ENCODE results near the gene SCD5.

SCD5 gene

GRCh38 chr4:82624819-82625218 is 173.8 kb downstream of the SCD5 start:
- H3K27ac ChIP-seq = no peak overlapping the region
- TF ChIP-seq CTCF (IDR thresholded peaks at IDR 0.05) = no peak
- no peak for TF ChIP-seq ZFX (IDR thresholded peaks at IDR 0.05; ENCODE audit: borderline replicate concordance)

GRCh38 chr4:82623121-82623683 is 175.4 kb downstream of the SCD5 start:
- TF ChIP-seq ZFX (IDR thresholded peaks at IDR 0.05; ENCODE audit: borderline replicate concordance) (no peak), CTCF (IDR thresholded peaks at IDR 0.05) (no peak)
- H3K27ac ChIP-seq = no peak overlapping the region

- H3K27ac ChIP-seq = no peak overlapping the region
- no peak for TF ChIP-seq CTCF (IDR thresholded peaks at IDR 0.05)
- no peak for TF ChIP-seq ZFX (IDR thresholded peaks at IDR 0.05; ENCODE audit: borderline replicate concordance)
These were observed 177.3 kb downstream of the SCD5 start for GRCh38 chr4:82621251-82621650.

GRCh38 chr4:82620126-82620735 is 178.4 kb downstream of the SCD5 start:
- TF ChIP-seq CTCF (IDR thresholded peaks at IDR 0.05) (no peak), ZFX (IDR thresholded peaks at IDR 0.05; ENCODE audit: borderline replicate concordance) (no peak)
- no peak overlapping the region for H3K27ac ChIP-seq

GRCh38 chr4:82618103-82618720 is 180.4 kb downstream of the SCD5 start:
- no peak for TF ChIP-seq ZFX (IDR thresholded peaks at IDR 0.05; ENCODE audit: borderline replicate concordance)
- TF ChIP-seq CTCF (IDR thresholded peaks at IDR 0.05) = no peak
- no peak overlapping the region for H3K27ac ChIP-seq

GRCh38 chr4:82614838-82615449 is 183.7 kb downstream of the SCD5 start:
- no peak overlapping the region for H3K27ac ChIP-seq
- TF ChIP-seq ZFX (IDR thresholded peaks at IDR 0.05; ENCODE audit: borderline replicate concordance) (no peak), CTCF (IDR thresholded peaks at IDR 0.05) (no peak)

GRCh38 chr4:82613121-82613520 is 185.5 kb downstream of the SCD5 start:
- H3K27ac ChIP-seq = no peak overlapping the region
- TF ChIP-seq ZFX (IDR thresholded peaks at IDR 0.05; ENCODE audit: borderline replicate concordance) (no peak), CTCF (IDR thresholded peaks at IDR 0.05) (no peak)

Data from 22Rv1 (cell line).